Thyroid gland (tissue), 4 donors: ENCODE measurements around the gene PAFAH1B1. TPM values are rescaled to one million over a fixed set of nuclear protein-coding genes. Genes with fewer than 3 reads are reported as not detected.
"Not testable (repeated sequence)": the region's sequence is repeated elsewhere in the genome, so short reads cannot be mapped to it uniquely, and the experiment has no call there.

ENCODE experiments used
- DNase-seq, 2 donors: peaks; one replicate each; pipeline ENCODE4 v3.0.0-alpha.2; 2019
- H3K27ac ChIP-seq, 3 donors: fragments of 200-600 bp; sonication (generic); 1 replicate in 2 of 3; 2 replicates in 1 of 3; pipeline ENCODE4 v1.5.1; 2016 to 2019; ENCODE audit warnings: mild to moderate bottlenecking in 1 of 3, moderate library complexity in 1 of 3
- H3K27me3 ChIP-seq: fragments of 200-600 bp; sonication (generic); one replicate; pipeline ENCODE4 v1.5.1; 2019
- H3K36me3 ChIP-seq, 2 donors: fragments of 200-600 bp; sonication (generic); one replicate each; pipeline ENCODE4 v1.5.1; 2016 to 2019
- H3K4me1 ChIP-seq, 2 donors: fragments of 200-600 bp; sonication (generic); one replicate each; pipeline ENCODE4 v1.5.1; 2017 to 2019
- H3K4me3 ChIP-seq, 3 donors: fragments of 200-600 bp; sonication (generic); replicated peaks in 1 of 3; 1 replicate in 2 of 3; 2 replicates in 1 of 3; pipeline ENCODE4 v1.5.1; 2016; ENCODE audit warnings: mild to moderate bottlenecking in 1 of 3
- H3K9me3 ChIP-seq: fragments of 200-600 bp; sonication (generic); one replicate; pipeline ENCODE4 v1.5.1; 2017
- POLR2A ChIP-seq, 2 donors: fragments of 450-650 bp; IDR thresholded peaks; one replicate each; pipeline ENCODE4 v1.6.1; 2017; ENCODE audit warnings: antibody characterized with exemption in 2 of 2, mild to moderate bottlenecking in 2 of 2, moderate library complexity in 1 of 2
- WGBS, 2 donors: methylation state at CpG; one replicate each; pipeline ENCODE4 v1.1.5; 2017; 5-methylcytosine and 5-hydroxymethylcytosine counted together
- intact Hi-C: fragments of 100-400 bp; cut with DNase I; formaldehyde crosslinking; loops from one replicate; pipeline ENCODE4 v1.15.1; 2023
- total RNA-seq, 4 donors: library from RNA; depleted of rRNA; stranded (reverse); fragments of >200 nt; gene quantifications; one replicate each; pipeline ENCODE4 v1.2.3, GENCODE V29; 2016
- TF ChIP-seq, protein P1 (sequence below), 6 experiments: fragments of 200-600 bp in 3 of 6; fragments of 450-650 bp in 3 of 6; sonication (generic) in 3 of 6; IDR thresholded peaks; one replicate each; pipeline ENCODE4 v1.5.1; 2016 to 2019; ENCODE audit warnings: antibody characterized with exemption in 6 of 6, mild to moderate bottlenecking in 2 of 6, inconsistent platforms in 1 of 6, moderate library complexity in 1 of 6

The PAFAH1B1 gene
- total RNA-seq, 4 donors from 2014 or later: 102 to 184 (median 109) TPM

DNA sequence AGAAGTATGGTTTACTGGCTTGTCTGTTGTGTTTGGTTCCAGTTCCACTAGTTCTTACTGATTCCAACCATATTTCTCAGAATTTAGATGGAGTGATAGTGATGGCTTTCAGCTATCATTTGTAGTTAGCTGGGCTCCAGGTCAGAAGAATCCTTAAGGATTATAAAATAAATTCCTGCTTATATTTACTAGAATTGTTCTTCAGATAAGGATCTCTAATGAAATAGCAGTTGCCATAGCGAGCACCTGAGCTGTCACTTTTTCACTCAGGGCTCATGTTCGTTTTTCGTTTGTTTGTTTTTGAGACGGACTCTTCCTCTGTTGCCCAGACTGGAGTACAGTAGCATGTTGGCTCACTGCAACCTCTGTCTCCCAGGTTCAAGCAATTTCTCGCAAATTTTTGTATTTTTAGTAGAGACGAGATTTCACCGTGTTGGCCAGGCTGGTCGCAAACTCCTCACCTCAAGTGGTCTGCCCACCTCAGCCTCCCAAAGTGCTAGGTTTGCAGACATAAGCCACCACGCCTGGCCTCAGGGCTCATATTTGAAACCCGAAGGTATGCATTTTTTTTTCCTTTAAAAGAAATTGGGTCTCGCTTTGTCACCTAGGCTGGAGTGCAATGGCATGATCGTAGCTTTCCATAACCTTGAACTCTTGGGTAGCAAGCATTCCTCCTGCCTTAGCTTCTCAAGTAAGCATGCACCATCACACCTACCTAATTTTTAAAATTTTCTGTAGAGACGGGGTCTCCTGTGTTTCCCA lies 42.9 kb downstream of the PAFAH1B1 start:
- Histone ChIP-seq H3K27me3 (no peaks in the 10 kb centered on the region), H3K36me3 (peaks cover 14 to 20% of the 10 kb centered on the region in 2 donors), H3K4me1 (peaks cover 12 to 27% of the 10 kb centered on the region in 2 donors), H3K27ac (no peak overlapping the region), H3K4me3 (no peak overlapping the region), H3K9me3 (no peaks in the 10 kb centered on the region)
- DNase-seq: no peak
- intact Hi-C loops: no loop called here
- 85 to 87% methylated on average over 13 of the region's 13 CpGs for WGBS, 2 donors
- TF ChIP-seq, protein P1, sequence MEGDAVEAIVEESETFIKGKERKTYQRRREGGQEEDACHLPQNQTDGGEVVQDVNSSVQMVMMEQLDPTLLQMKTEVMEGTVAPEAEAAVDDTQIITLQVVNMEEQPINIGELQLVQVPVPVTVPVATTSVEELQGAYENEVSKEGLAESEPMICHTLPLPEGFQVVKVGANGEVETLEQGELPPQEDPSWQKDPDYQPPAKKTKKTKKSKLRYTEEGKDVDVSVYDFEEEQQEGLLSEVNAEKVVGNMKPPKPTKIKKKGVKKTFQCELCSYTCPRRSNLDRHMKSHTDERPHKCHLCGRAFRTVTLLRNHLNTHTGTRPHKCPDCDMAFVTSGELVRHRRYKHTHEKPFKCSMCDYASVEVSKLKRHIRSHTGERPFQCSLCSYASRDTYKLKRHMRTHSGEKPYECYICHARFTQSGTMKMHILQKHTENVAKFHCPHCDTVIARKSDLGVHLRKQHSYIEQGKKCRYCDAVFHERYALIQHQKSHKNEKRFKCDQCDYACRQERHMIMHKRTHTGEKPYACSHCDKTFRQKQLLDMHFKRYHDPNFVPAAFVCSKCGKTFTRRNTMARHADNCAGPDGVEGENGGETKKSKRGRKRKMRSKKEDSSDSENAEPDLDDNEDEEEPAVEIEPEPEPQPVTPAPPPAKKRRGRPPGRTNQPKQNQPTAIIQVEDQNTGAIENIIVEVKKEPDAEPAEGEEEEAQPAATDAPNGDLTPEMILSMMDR (IDR thresholded peaks at IDR 0.05): no peak
- TF ChIP-seq POLR2A (IDR thresholded peaks at IDR 0.05): no peak

DNA sequence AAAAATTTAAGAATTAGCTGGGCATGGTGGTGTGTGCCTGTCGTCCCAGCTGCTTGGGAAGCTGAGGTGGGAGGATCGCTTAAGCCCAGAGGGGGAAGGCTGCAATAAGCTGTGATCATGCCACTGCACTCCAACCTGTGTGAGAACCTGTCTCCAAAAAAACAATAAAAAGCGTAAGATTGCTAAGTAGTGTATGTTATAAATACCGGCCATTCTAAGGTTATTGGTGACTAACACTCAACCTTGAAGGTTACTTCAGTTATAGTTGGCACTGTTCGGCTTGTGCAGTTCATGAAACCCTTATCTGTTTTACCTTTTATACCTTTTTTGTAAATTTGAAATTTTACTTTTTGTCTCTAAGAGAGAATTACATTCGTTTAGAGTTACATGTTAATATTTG lies 44.0 kb downstream of the PAFAH1B1 start:
- WGBS, 2 donors: 87 to 91% methylated on average over 6 of the region's 6 CpGs
- no peak for DNase-seq
- TF ChIP-seq POLR2A (IDR thresholded peaks at IDR 0.05): no peak
- TF ChIP-seq, protein P1 (IDR thresholded peaks at IDR 0.05): no peak
- H3K4me1 ChIP-seq: peaks cover 12 to 24% of the 10 kb centered on the region in 2 donors
- H3K27me3 ChIP-seq: no peaks in the 10 kb centered on the region
- H3K27ac ChIP-seq: no peak overlapping the region
- no peak overlapping the region for H3K4me3 ChIP-seq
- no peaks in the 10 kb centered on the region for H3K9me3 ChIP-seq
- peaks cover 14 to 20% of the 10 kb centered on the region in 2 donors for H3K36me3 ChIP-seq
- intact Hi-C loops: no loop called here

DNA sequence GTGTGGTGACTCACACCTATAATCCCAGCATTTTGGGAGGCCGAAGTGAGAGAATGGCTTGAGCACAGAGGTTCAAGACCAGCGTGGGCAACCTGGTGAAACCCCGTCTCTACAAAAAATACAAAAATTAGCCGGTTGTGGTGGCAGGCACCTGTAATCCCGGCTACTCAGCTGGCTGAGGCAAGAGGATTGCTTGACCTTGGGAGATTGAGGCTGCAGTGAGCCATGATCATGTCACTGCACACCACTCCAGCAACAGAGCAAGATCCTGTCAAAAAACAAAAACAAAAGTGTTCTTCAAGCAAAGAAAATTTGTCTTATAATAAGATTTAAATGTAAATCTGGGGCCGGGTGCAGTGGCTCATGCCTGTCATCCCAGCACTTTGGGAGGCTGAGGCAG lies 51.5 kb downstream of the PAFAH1B1 start:
- H3K27ac ChIP-seq: no peak overlapping the region
- no peaks in the 10 kb centered on the region for H3K4me1 ChIP-seq
- intact Hi-C loops: no loop called here
- TF ChIP-seq, protein P1 (IDR thresholded peaks at IDR 0.05): no peak
- TF ChIP-seq POLR2A (IDR thresholded peaks at IDR 0.05): no peak
- 80 to 90% methylated on average over 6 of the region's 6 CpGs for WGBS, 2 donors
- H3K4me3 ChIP-seq: no peak overlapping the region
- no peak for DNase-seq
- H3K9me3 ChIP-seq: no peaks in the 10 kb centered on the region
- peaks cover 0 to 4% of the 10 kb centered on the region in 2 donors for H3K36me3 ChIP-seq
- H3K27me3 ChIP-seq: no peaks in the 10 kb centered on the region

DNA sequence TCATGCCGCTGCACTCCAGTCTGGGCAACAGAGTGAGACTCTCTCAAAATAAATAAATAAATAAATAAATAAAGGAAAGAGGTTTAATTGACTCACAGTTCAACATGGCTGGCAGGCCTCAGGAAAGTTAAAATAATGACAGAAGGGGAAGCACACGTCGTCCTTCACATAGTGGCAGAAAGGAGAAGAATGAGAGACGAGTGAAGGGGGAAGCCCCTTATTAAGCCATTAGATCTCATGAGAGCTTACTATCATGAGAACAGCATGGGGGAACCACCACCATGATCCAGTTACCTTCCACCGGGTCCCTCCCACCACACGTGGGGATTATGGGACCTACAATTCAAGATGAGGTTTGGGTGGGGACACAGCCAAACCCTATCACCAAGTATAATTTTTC lies 54.5 kb downstream of the PAFAH1B1 start:
- intact Hi-C loops: no loop called here
- DNase-seq: no peak
- no peaks in the 10 kb centered on the region for H3K9me3 ChIP-seq

DNA sequence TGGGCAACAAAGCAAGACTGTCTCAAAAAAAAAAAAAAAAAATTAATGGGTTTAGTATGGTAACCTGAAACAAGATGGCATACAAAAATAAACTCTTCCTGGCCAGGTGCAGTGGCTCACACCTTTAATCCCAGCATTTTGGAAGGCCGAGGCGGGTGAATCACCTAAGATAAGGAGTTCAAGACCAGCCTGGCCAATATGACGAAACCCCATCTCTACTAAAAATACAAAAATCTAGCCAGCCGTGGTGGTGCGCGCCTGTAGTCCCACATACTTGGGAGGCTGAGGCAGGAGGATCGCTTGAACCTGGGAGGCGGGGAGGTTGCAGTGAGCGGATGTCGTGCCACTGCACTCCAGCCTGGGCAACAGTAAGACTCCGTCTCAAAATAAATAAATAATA lies 55.7 kb downstream of the PAFAH1B1 start:
- Histone ChIP-seq H3K36me3 (no peaks in the 10 kb centered on the region), H3K9me3 (no peaks in the 10 kb centered on the region), H3K4me1 (no peaks in the 10 kb centered on the region), H3K27me3 (no peaks in the 10 kb centered on the region), H3K27ac (no peak overlapping the region), H3K4me3 (no peak overlapping the region)
- DNase-seq: no peak
- intact Hi-C loops: no loop called here
- TF ChIP-seq, protein P1 (IDR thresholded peaks at IDR 0.05): no peak
- TF ChIP-seq POLR2A (IDR thresholded peaks at IDR 0.05): no peak
- WGBS, 2 donors: 97% methylated on average over 11 of the region's 11 CpGs

More for the DNA sequence above, 54.5 kb downstream of the PAFAH1B1 start:
- 95 to 96% methylated on average over 6 of the region's 6 CpGs for WGBS, 2 donors
- Histone ChIP-seq H3K4me3 (no peak overlapping the region), H3K27me3 (no peaks in the 10 kb centered on the region), H3K36me3 (no peaks in the 10 kb centered on the region), H3K4me1 (no peaks in the 10 kb centered on the region), H3K27ac (no peak overlapping the region)
- TF ChIP-seq, protein P1 (IDR thresholded peaks at IDR 0.05): no peak
- no peak for TF ChIP-seq POLR2A (IDR thresholded peaks at IDR 0.05)

DNA sequence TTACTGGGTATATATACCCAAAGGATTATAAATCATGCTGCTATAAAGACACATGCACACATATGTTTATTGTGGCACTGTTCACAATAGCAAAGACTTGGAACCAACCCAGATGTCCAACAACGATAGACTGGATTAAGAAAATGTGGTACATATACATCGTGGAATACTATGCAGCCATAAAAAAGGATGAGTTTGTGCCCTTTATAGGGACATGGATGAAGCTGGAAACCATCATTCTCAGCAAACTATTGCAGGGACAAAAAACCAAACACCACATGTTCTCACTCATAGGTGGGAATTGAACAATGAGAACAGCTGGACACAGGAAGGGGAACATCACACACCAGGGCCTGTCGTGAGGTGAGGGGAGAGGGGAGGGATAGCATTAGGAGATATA lies 59.5 kb downstream of the PAFAH1B1 start:
- H3K36me3 ChIP-seq, H3K27me3 ChIP-seq, H3K9me3 ChIP-seq, H3K4me3 ChIP-seq, intact Hi-C loops, H3K4me1 ChIP-seq, DNase-seq, H3K27ac ChIP-seq: not testable (repeated sequence)
- WGBS, 2 donors: 95 to 96% methylated on average over 3 of the region's 3 CpGs
